ENCODE measurements around the gene CNKSR2. TPM values are rescaled to one million over a fixed set of nuclear protein-coding genes. Genes with fewer than 3 reads are reported as not detected.

The CNKSR2 gene
- total RNA-seq, 1 donor from 2014 or later, result 7.2 TPM

DNA sequence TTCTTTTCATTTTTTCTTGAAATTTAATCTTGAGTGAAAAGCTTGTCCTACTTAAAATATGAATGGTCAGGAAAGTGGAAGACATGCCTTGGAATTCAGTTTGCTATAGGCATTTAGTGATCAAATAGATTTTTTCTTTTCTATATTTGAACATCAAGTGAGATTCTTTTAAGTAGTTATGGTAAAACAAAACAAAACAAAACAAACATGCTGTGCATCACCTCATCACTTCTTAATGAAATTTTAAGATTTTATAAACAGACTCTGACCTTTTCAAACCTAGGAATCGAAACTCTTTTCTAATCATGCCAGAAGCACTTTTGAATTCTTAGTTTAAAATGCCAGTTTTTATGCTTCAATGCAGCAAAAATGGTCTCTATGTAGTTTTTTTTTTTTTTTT lies 62.8 kb downstream of the CNKSR2 start:
- intact Hi-C loops (cut with DNase I), result no loop called here
- Histone ChIP-seq H3K36me3 (no peaks in the 10 kb centered on the region), H3K4me1 (no peaks in the 10 kb centered on the region), H3K4me3 (no peak overlapping the region), H3K27me3 (no peaks in the 10 kb centered on the region), H3K9me3 (no peaks in the 10 kb centered on the region), H3K27ac (no peak overlapping the region)
- TF ChIP-seq CTCF (IDR thresholded peaks at IDR 0.05), result no peak
- ATAC-seq (no peak), DNase-seq (no peak)

- no peaks in the 10 kb centered on the region for H3K27me3 ChIP-seq
- intact Hi-C loops (cut with DNase I), result no loop called here
- TF ChIP-seq CTCF (IDR thresholded peaks at IDR 0.05), result no peak
- no peaks in the 10 kb centered on the region for H3K36me3 ChIP-seq
- ATAC-seq (no peak), DNase-seq (no peak)
- no peak overlapping the region for H3K27ac ChIP-seq
- no peaks in the 10 kb centered on the region for H3K9me3 ChIP-seq
- H3K4me1 ChIP-seq, result no peaks in the 10 kb centered on the region
- no peak overlapping the region for H3K4me3 ChIP-seq
Measured at GRCh38 chrX:21438792-21439191, 64.6 kb downstream of the CNKSR2 start.

GRCh38 chrX:21440911-21441310 lies 66.7 kb downstream of the CNKSR2 start:
- intact Hi-C loops (cut with DNase I), result no loop called here
- no peak overlapping the region for H3K27ac ChIP-seq
- no peaks in the 10 kb centered on the region for H3K4me1 ChIP-seq
- H3K9me3 ChIP-seq, result no peaks in the 10 kb centered on the region
- DNase-seq, result no peak
- ATAC-seq, result no peak
- TF ChIP-seq CTCF (IDR thresholded peaks at IDR 0.05), result no peak
- H3K27me3 ChIP-seq, result no peaks in the 10 kb centered on the region
- H3K36me3 ChIP-seq, result no peaks in the 10 kb centered on the region
- no peak overlapping the region for H3K4me3 ChIP-seq

DNA sequence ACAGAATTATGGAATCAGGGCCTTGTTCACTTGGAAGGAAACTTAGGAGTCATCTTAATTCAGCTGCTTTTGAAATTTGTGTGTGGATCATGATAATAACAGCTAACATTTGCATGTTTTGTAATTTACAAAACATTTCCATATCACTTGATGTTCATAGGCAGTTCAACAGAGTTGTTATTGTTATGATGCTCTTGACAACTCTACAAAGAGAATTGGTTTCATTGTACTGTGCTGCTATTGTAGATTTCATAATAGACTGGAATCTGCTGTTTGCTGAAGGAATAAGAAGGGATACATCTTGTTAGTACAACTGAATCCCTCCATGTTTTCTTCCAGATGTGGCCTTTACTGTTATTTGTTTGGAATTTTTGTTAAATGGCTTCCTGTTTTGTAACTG lies 83.5 kb downstream of the CNKSR2 start:
- TF ChIP-seq CTCF (IDR thresholded peaks at IDR 0.05), result no peak
- H3K4me1 ChIP-seq, result no peaks in the 10 kb centered on the region
- no peak for DNase-seq
- no peak overlapping the region for H3K27ac ChIP-seq
- no peak overlapping the region for H3K4me3 ChIP-seq
- no peaks in the 10 kb centered on the region for H3K27me3 ChIP-seq
- ATAC-seq, result no peak
- no peaks in the 10 kb centered on the region for H3K9me3 ChIP-seq
- no peaks in the 10 kb centered on the region for H3K36me3 ChIP-seq
- intact Hi-C loops (cut with DNase I), result no loop called here

- Histone ChIP-seq H3K4me1 (no peaks in the 10 kb centered on the region), H3K27me3 (no peaks in the 10 kb centered on the region), H3K4me3 (no peak overlapping the region), H3K27ac (no peak overlapping the region), H3K36me3 (no peaks in the 10 kb centered on the region), H3K9me3 (no peaks in the 10 kb centered on the region)
- TF ChIP-seq CTCF (IDR thresholded peaks at IDR 0.05), result no peak
- DNase-seq (no peak), ATAC-seq (no peak)
- intact Hi-C loops (cut with DNase I), result no loop called here
Measured at GRCh38 chrX:21469071-21469470, 94.9 kb downstream of the CNKSR2 start.

GRCh38 chrX:21476909-21477308 lies 102.7 kb downstream of the CNKSR2 start:
- DNase-seq, result no peak
- Histone ChIP-seq H3K4me3 (no peak overlapping the region), H3K27ac (no peak overlapping the region), H3K27me3 (no peaks in the 10 kb centered on the region), H3K36me3 (no peaks in the 10 kb centered on the region), H3K9me3 (no peaks in the 10 kb centered on the region), H3K4me1 (no peaks in the 10 kb centered on the region)
- intact Hi-C loops (cut with DNase I), result no loop called here
- no peak for TF ChIP-seq CTCF (IDR thresholded peaks at IDR 0.05)
- ATAC-seq, result no peak
